Femur (tissue), 1 donor: Measurements from ENCODE around the gene PCNX4.

ENCODE experiments used
- DNase-seq: peaks from one replicate; pipeline ENCODE4 v3.0.0-alpha.2; 2017

The PCNX4 gene

DNA sequence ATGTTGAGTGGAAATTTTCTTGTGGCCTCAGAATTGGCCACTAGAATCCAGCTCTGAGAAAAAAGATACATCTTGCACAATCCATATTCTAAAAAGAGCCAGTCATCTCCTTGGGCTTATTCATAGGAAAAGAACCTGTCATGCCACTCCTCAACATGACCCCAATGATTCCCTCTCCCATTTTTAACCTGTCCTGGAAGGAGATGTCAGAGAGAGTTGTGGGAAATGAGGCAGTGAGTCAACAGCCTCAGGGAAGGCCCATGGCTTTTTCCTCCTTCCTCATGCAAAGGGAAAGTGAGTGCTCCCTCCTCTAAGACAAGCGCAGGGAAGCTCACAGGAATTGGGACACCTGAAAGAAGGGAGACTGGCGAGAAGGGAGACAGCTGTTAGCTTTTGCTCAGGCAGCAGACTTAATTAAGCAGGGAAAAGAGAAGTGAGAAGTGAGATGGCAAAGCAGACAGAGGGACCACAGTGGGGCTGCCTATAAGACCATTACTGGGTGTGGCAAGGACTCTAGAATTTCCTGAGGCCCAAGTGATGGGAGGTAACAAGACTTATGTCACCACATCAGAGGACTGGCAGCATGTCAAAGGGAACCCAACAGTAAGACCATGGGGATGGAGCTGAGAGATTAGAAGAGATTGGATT is 83.7 kb downstream of the PCNX4 start:
- DNase-seq = no peak

GRCh38 chr14:60178164-60178563 is 86.4 kb downstream of the PCNX4 start:
- no peak for DNase-seq

DNA sequence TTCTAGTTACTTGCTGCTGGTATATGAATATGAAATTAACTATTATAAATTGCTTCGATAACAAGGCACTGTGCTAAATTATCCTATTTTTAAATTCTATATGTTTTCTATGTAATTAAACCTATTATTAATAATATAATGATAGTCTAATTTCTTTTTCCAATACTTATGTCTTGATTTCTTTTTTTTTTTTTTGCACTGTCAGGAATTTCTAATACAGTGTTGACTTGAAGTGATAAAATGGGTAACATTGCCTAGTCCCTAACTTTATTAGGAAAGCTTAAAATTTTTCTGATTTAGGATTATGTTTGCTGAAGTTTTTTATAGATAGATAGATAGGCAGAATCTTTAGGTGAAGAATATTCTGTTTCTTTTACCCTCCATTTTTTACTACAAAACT is 87.1 kb downstream of the PCNX4 start:
- DNase-seq = no peak

- no peak for DNase-seq
Observed at GRCh38 chr14:60179431-60179869, 87.7 kb downstream of the PCNX4 start.

DNA sequence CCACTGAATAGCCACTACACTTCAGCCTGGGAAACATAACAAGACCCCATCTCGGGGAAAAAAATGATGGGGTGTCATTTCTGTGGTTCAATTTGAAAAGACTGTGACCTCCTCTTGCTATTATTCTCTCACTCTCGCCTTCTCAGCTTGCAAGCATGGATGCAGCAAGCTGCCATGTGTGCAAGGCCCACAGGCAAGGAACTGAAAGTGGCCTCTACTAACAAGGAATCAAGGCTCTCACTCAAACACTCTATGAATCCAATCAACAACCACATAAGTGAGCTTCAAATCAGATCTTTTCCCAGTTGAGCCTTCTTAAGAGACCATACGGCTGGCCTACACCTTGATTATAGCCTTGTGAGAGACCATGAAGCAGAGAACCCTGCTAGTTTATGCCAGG is 91.4 kb downstream of the PCNX4 start:
- DNase-seq = no peak

DNA sequence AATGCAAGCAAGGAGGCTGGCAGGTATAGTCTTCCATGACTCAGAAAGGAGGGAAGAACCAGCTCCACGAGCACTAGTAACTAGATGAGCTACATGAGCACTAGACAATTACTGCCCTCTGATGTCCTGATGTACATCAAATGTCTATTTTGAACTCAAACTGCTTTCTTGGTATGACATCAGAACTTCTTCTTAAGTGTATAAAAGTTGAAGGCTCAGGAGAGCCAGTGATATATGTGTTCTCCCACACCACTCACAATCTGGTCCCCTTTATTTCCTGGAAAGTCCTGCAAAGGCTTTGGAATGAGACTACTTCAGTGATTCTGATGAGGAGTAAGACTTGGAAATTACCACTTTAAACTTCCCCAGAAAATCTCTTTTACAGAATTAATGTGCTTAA is 92.0 kb downstream of the PCNX4 start:
- no peak for DNase-seq

- DNase-seq = no peak
Observed at GRCh38 chr14:60184146-60184904, 92.6 kb downstream of the PCNX4 start.

DNA sequence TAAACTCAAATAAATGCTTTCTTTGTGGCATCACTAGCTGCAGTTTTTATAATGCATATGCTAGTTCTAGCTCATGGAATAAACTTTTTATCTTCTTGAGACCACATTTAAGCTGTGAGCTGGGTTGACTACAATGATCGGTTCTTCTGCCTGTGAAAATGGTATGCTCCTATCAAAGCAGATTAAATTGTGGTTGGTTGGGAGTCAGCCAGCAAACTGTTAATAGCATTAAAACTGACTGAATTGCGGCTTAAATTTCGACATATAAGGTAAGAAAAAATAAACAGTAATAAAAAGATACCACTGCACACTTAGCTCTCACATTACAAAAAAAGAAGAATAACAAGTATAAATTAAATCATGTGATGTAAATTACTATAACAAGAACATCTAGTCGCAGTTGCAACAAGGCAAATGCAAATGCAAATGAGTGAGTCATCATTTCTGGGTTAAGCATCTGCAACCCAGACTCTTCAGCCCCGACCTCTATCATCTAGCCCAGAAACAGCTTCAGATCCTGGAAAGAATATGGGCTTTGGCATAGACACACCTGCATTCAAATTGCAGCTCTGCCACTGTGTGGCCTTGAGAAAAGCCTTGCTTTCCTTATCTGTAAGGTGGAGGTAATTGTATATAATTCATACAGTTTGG is 93.3 kb downstream of the PCNX4 start:
- no peak for DNase-seq

- no peak for DNase-seq
Observed at GRCh38 chr14:60188115-60188514, 96.4 kb downstream of the PCNX4 start.

DNA sequence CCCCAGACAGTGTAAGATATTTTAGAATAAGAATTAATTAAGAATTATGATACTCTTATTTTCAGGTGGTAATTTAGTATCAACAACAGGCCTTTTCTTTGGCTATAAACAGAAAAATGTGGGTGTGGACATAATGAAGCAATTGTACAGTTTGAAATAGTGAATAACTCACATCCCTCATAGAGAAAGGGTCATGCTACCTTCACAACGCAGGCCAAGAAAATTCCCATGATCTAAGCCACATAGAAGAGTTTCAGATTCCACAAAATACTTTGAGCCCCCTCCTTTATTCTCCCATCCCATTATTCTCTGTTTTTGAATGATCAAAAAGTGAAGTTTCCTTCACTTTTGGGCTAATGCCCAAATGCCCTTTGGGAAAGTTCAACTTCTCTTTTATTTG is 97.0 kb downstream of the PCNX4 start:
- DNase-seq = no peak

DNA sequence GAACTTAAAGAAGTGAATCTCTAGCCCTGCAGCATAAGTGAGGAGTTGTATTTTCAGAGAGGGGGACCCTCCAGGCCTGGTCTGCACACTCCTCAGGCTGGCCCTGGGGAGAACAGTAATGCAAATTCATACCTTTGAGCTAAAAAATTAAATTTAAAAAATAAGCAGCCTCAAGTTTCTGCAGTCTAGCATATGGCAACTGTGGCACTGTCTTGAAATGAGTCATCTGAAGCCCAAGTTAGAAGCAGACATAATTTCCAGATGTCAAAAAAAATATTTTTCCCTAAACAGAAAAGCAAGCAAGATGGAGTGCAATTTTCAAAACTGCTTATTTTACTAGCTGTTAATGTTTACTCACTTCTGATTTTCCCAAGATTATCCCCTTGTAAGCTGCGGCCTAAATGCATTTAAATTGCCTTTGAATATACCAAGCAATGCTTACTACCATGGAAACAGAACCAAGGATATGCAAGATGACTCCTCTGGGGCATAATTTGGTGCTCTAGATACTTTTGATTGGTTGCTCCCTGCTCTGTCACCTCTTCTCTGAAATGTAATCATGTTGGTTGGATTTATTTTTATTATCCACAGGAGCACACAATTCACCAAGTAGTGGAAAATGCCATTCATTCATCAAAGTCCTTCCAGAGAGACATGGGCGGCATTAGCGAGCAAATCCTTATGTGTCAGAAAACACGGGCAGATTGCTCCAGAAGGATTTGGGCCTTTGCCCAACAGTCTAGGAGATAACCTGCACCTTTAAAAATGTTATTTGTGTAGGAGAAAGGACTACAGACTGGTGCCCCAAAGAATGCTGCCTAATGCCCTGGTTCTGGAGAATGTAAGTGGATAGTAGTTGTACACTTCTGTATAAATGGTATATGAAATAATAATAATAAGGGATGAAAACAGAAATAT is 98.5 kb downstream of the PCNX4 start:
- DNase-seq = no peak

GRCh38 chr14:60195179-60195810 is 103.6 kb downstream of the PCNX4 start:
- no peak for DNase-seq

DNA sequence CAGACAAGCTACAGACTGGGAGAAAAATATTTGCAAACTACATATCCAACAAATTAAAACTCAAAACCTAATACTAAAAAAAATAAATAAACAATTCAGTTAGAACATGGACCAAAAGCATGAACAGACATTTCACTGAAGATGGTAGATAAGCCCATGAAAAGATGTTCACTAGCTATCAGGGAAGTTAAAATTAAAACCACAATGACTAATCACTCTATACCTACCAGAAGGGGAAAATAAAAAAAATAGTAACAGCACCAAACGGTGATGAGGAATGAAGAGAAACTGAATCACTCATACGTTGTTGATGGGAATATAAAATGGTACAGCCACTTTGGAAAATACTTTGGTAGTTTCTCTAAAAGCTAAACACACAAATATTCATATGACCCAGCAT is 104.6 kb downstream of the PCNX4 start:
- no peak for DNase-seq

DNA sequence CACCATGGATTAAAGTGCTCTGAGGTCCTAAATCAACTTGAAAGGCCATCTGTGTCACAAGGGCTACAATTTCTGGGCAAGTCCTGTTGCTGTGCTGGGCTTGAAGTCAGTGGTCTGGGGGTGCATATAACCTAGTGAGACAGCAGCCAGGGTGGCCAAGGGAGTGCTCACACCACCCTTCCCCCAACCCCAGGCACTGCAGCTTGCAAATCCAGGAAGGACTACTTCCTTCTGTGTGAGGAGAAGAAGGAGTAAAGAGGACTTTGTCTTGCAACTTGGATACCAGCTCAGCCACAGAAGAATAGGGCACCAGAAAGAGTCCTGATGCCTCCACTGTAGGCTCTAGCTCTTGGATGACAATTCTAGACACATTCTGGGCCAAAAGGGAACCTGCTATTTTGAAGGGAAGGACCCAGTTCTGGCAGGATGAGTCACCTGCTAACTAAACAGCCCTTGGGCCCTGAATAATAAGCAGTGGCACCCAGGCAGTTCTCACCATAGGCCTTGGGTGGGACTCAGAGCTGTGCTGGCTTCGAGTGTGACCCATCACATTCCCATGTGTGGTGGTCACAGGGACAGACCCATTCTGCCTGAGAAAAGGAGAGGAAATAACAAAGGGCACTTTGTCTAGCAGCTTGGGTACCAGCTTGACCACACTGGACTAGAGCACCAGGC is 106.0 kb downstream of the PCNX4 start:
- no peak for DNase-seq

GRCh38 chr14:60199321-60199720 is 107.6 kb downstream of the PCNX4 start:
- DNase-seq = no peak

- no peak for DNase-seq
Observed at GRCh38 chr14:60204104-60204842, 112.5 kb downstream of the PCNX4 start.

DNA sequence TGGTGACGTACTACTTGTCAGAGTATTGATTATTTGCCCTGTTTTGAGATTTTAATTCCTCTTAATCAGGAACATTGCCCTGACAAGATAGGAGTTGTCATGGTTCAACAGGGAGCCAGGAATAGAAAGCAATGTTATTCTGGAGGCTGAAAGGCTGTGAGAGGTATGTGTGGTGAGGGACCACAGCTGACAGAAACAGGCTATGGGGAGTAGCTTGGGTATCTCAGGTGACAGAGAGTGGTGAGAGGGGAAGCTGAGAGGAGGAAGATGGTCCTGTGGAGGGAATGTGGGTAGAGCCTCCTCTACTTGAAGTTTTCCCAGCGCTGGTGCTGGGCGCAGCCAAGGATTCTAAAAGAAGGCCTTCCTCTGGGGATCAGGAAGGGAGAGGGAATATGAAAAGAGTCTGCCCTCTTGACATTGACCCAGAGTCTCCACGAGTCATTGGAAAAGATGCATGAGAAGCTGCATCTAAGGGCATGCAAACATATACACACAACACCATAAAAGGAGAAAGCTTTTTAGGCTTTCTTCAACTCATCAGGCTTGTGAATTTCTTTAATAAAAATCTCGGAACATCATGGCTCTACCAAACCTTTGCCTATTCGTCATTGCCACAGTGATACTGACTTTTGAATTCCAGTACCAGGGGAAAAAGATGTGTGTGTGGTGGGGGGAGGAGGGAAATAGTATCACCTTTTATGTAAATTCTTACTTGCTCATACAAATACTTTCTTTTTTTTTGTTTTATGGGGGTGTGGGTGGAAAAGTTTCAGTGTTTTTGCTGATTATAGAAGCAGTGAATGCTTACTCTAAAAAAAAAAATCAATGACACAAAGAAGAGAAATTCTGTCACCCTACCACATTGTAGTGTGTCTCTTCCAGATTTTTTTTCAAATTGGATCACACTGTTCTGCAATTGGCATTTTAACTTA is 113.4 kb downstream of the PCNX4 start:
- no peak for DNase-seq

DNA sequence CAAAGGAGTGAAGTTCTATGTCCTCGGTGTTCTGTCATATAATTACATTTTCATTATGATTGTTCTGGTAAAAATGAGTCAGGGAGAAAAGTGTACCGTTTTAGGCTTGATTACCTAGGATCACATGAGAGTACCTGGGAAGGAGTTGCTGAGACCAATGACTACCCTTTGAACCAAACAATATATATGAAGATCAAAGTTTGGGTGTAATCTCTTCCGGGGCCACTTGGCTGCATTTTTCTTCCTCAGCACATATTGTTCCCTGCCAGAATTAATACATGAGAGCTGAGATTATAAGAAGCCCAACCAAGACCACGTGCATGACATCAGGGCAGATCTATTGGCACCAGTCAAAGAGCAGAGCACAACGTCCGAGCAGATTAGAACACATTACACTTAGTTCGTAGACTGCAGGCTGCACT is 114.5 kb downstream of the PCNX4 start:
- DNase-seq = no peak

GRCh38 chr14:60206837-60207533 is 115.3 kb downstream of the PCNX4 start:
- DNase-seq = no peak
